HT-29 (cell line): Measurements from ENCODE around the gene MCCC1. TPM values are rescaled to one million over a fixed set of nuclear protein-coding genes. Genes with fewer than 3 reads are reported as not detected.
"Not testable (repeated sequence)": the region's sequence is repeated elsewhere in the genome, so short reads cannot be mapped to it uniquely, and the experiment has no call there.

Experiments used
- DNase-seq: peaks from one replicate; pipeline ENCODE4 v3.0.0-alpha.2; 2015; ENCODE audit warnings: low spot score
- total RNA-seq: library from RNA; depleted of rRNA; stranded (reverse); fragments of >200 nt; shearing (Covaris generic); gene quantifications from 2 replicates; pipeline ENCODE4 v1.2.3, GENCODE V29; 2014

The MCCC1 gene
- total RNA-seq, 1 experiment from 2014 or later = 16.2 TPM

GRCh38 chr3:183046883-183047282, 52.4 kb downstream of the MCCC1 start:
- no peak for DNase-seq

- no peak for DNase-seq
These were observed 54.6 kb downstream of the MCCC1 start for GRCh38 chr3:183044547-183045229.

GRCh38 chr3:183038757-183039156, 60.5 kb downstream of the MCCC1 start:
- DNase-seq = no peak

GRCh38 chr3:183038221-183038620, 61.1 kb downstream of the MCCC1 start:
- no peak for DNase-seq

GRCh38 chr3:183033746-183034145, 65.5 kb downstream of the MCCC1 start:
- no peak for DNase-seq

- no peak for DNase-seq
These were observed 66.3 kb downstream of the MCCC1 start for GRCh38 chr3:183032880-183033555.

- no peak for DNase-seq
These were observed 67.5 kb downstream of the MCCC1 start for GRCh38 chr3:183031826-183032225.

GRCh38 chr3:183028416-183028815, 70.9 kb downstream of the MCCC1 start:
- no peak for DNase-seq

GRCh38 chr3:183027276-183027675, 72.0 kb downstream of the MCCC1 start:
- no peak for DNase-seq

- DNase-seq = no peak
These were observed 76.3 kb downstream of the MCCC1 start for GRCh38 chr3:183022936-183023516.

GRCh38 chr3:183018421-183019192, 80.7 kb downstream of the MCCC1 start:
- DNase-seq = no peak

- no peak for DNase-seq
These were observed 84.1 kb downstream of the MCCC1 start for GRCh38 chr3:183015185-183015584.

- no peak for DNase-seq
These were observed 85.4 kb downstream of the MCCC1 start for GRCh38 chr3:183013856-183014255.

- DNase-seq = no peak
These were observed 86.2 kb downstream of the MCCC1 start for GRCh38 chr3:183013074-183013473.

GRCh38 chr3:183008800-183009199, 90.5 kb downstream of the MCCC1 start:
- DNase-seq = no peak

GRCh38 chr3:183008303-183008702, 91.0 kb downstream of the MCCC1 start:
- no peak for DNase-seq

- no peak for DNase-seq
These were observed 92.8 kb downstream of the MCCC1 start for GRCh38 chr3:183006396-183007002.

- DNase-seq = no peak
These were observed 99.5 kb downstream of the MCCC1 start for GRCh38 chr3:182999767-183000166.

GRCh38 chr3:182993486-182994201, 105.7 kb downstream of the MCCC1 start:
- DNase-seq = not testable (repeated sequence)

- no peak for DNase-seq
These were observed 109.7 kb downstream of the MCCC1 start for GRCh38 chr3:182989566-182989965.

- no peak for DNase-seq
These were observed 113.3 kb downstream of the MCCC1 start for GRCh38 chr3:182986021-182986420.
